K562 (cell line): Measurements from ENCODE around the gene FANCD2OS.

Experiments
- CHD2 ChIP-seq: IDR thresholded peaks from 2 replicates; pipeline ENCODE4 v1.6.1; 2011; ENCODE audit warnings: low read depth, low read length
- PCBP1 ChIP-seq: fragments of 200-400 bp; formaldehyde crosslinking; IDR thresholded peaks from 2 replicates; pipeline ENCODE4 v1.6.1; 2018; ENCODE audit warnings: mild to moderate bottlenecking, low read depth, low read length; ENCODE audit not compliant: poor library complexity, severe bottlenecking
- TEAD4 ChIP-seq, 2 experiments: sonication (generic) in 1 of 2; formaldehyde crosslinking in 1 of 2; IDR thresholded peaks; 2 replicates each; pipeline versions ENCODE4 v1.6.1 to v1.8.0; 2012 to 2022; ENCODE audit warnings: borderline replicate concordance in 1 of 2, inconsistent platforms in 1 of 2, low read length in 1 of 2, mild to moderate bottlenecking in 1 of 2, missing genetic modification reagents in 1 of 2
- ZFP30 ChIP-seq: fragments of 250-450 bp; sonication (Bioruptor Pico); IDR thresholded peaks from 2 replicates; pipeline ENCODE4 v1.8.0; 2022; ENCODE audit warnings: moderate library complexity, mild to moderate bottlenecking, inconsistent platforms, borderline replicate concordance
- ZNF146 ChIP-seq: IDR thresholded peaks from one replicate; pipeline ENCODE4 v1.6.1; 2018; ENCODE audit warnings: missing compliant biosample characterization; ENCODE audit not compliant: unreplicated experiment
- TF ChIP-seq, protein P1 (sequence below): sonication (generic); formaldehyde crosslinking; IDR thresholded peaks from 2 replicates; pipeline ENCODE4 v1.8.0; 2023; ENCODE audit warnings: mild to moderate bottlenecking, missing genetic modification reagents
- TF ChIP-seq, protein P2 (sequence below), 3 experiments: IDR thresholded peaks in 2 of 3; conservative IDR thresholded peaks in 1 of 3; 2 replicates each; pipeline ENCODE4 v1.5.1; 2011 to 2012; ENCODE audit warnings: low read length in 3 of 3, mild to moderate bottlenecking in 3 of 3, control low read depth in 2 of 3, improper control_type of control experiment in 1 of 3, inconsistent platforms in 1 of 3, low read depth in 1 of 3, mixed read lengths in 1 of 3, moderate library complexity in 1 of 3; ENCODE audit not compliant: insufficient read depth in 2 of 3
- TF ChIP-seq, protein P3 (sequence below): sonication (generic); formaldehyde crosslinking; IDR thresholded peaks from 2 replicates; pipeline ENCODE4 v1.8.1; 2022; ENCODE audit warnings: missing genetic modification reagents
- TF ChIP-seq, protein P4 (sequence below): fragments of 250-450 bp; sonication (Bioruptor Pico); IDR thresholded peaks from 2 replicates; pipeline ENCODE4 v1.4.0; 2020; ENCODE audit warnings: mild to moderate bottlenecking, moderate library complexity

DNA sequence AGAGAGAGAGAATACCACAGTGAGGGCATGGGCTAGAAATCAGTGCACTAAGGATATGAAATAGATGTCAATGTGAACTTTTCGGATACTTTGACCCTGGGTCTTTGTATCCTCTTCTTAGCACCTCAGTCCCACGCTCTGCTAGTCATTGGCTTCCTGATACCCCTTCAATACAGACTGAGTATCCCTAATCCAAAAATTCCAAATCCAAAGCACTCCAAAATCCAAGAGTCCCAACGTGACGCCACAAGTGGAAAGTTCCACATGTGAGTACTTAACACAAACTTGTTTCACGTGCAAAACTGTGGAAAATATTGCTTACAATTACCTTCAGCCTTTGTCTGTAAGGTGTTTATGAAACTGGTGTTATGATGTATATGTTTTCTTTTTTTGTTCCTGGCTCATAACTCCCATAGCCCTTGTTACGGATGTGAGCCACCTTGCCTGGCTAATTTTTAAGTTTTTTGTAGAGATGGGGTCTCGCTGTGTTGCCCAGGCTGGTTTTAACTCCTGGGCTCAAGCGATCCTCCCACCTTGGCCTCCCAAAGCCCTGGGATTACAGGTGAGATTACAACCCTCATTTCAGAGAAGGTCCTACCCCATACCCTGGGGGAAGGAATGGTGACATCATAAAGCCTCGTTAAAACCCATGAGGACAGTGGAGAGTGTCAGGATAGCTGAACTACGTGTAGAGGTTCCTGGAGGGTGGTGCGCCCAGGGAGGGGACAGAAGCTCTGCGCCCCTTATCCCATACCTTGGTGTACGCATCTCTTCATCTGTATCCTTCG, 46.5 kb upstream of the FANCD2OS start:
- TF ChIP-seq CHD2 (no peak), TEAD4 (IDR thresholded peaks at IDR 0.05; ENCODE audit: low read length) (no peak; the same call in 1 of the 2 replicates), TEAD4 (CRISPR knock-in tag; IDR thresholded peaks at IDR 0.05; ENCODE audit: borderline replicate concordance) (no peak), ZNF146 (CRISPR knock-in tag) (no peak), ZFP30 (CRISPR knock-in tag) (no peak), PCBP1 (no peak)
- TF ChIP-seq, protein P1, sequence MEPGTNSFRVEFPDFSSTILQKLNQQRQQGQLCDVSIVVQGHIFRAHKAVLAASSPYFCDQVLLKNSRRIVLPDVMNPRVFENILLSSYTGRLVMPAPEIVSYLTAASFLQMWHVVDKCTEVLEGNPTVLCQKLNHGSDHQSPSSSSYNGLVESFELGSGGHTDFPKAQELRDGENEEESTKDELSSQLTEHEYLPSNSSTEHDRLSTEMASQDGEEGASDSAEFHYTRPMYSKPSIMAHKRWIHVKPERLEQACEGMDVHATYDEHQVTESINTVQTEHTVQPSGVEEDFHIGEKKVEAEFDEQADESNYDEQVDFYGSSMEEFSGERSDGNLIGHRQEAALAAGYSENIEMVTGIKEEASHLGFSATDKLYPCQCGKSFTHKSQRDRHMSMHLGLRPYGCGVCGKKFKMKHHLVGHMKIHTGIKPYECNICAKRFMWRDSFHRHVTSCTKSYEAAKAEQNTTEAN (CRISPR knock-in tag): no peak
- TF ChIP-seq, protein P2, sequence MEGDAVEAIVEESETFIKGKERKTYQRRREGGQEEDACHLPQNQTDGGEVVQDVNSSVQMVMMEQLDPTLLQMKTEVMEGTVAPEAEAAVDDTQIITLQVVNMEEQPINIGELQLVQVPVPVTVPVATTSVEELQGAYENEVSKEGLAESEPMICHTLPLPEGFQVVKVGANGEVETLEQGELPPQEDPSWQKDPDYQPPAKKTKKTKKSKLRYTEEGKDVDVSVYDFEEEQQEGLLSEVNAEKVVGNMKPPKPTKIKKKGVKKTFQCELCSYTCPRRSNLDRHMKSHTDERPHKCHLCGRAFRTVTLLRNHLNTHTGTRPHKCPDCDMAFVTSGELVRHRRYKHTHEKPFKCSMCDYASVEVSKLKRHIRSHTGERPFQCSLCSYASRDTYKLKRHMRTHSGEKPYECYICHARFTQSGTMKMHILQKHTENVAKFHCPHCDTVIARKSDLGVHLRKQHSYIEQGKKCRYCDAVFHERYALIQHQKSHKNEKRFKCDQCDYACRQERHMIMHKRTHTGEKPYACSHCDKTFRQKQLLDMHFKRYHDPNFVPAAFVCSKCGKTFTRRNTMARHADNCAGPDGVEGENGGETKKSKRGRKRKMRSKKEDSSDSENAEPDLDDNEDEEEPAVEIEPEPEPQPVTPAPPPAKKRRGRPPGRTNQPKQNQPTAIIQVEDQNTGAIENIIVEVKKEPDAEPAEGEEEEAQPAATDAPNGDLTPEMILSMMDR (IDR thresholded peaks at IDR 0.05 in 2 of 3, conservative IDR thresholded peaks at IDR 0.05 in 1 of 3; ENCODE audit: insufficient read depth in 2 of 3, low read depth in 1 of 3, low read length in 3 of 3): no peak
- TF ChIP-seq, protein P3, sequence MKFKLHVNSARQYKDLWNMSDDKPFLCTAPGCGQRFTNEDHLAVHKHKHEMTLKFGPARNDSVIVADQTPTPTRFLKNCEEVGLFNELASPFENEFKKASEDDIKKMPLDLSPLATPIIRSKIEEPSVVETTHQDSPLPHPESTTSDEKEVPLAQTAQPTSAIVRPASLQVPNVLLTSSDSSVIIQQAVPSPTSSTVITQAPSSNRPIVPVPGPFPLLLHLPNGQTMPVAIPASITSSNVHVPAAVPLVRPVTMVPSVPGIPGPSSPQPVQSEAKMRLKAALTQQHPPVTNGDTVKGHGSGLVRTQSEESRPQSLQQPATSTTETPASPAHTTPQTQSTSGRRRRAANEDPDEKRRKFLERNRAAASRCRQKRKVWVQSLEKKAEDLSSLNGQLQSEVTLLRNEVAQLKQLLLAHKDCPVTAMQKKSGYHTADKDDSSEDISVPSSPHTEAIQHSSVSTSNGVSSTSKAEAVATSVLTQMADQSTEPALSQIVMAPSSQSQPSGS (CRISPR knock-in tag): no peak
- TF ChIP-seq, protein P4, sequence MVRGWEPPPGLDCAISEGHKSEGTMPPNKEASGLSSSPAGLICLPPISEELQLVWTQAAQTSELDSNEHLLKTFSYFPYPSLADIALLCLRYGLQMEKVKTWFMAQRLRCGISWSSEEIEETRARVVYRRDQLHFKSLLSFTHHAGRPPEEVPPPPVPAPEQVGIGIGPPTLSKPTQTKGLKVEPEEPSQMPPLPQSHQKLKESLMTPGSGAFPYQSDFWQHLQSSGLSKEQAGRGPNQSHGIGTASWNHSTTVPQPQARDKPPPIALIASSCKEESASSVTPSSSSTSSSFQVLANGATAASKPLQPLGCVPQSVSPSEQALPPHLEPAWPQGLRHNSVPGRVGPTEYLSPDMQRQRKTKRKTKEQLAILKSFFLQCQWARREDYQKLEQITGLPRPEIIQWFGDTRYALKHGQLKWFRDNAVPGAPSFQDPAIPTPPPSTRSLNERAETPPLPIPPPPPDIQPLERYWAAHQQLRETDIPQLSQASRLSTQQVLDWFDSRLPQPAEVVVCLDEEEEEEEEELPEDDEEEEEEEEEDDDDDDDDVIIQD (CRISPR knock-in tag): no peak
